ENCODE results near the gene TUBA3C.

The TUBA3C gene

GRCh38 chr13:19161308-19161707 lies 20.3 kb downstream of the TUBA3C start:
- no peak for DNase-seq (ENCODE audit: low read depth)

- DNase-seq (ENCODE audit: low read depth) = no peak
Observed at GRCh38 chr13:19159761-19160420, 21.7 kb downstream of the TUBA3C start.

GRCh38 chr13:19159181-19159580 lies 22.4 kb downstream of the TUBA3C start:
- DNase-seq (ENCODE audit: low read depth) = no peak

- DNase-seq (ENCODE audit: low read depth) = no peak
Observed at GRCh38 chr13:19158526-19159174, 23.0 kb downstream of the TUBA3C start.

GRCh38 chr13:19158006-19158405 lies 23.6 kb downstream of the TUBA3C start:
- no peak for DNase-seq (ENCODE audit: low read depth)

GRCh38 chr13:19157461-19157860 lies 24.2 kb downstream of the TUBA3C start:
- no peak for DNase-seq (ENCODE audit: low read depth)

- no peak for DNase-seq (ENCODE audit: low read depth)
Observed at GRCh38 chr13:19156013-19156825, 25.4 kb downstream of the TUBA3C start.

- no peak for DNase-seq (ENCODE audit: low read depth)
Observed at GRCh38 chr13:19155321-19155861, 26.2 kb downstream of the TUBA3C start.

GRCh38 chr13:19154843-19155242 lies 26.8 kb downstream of the TUBA3C start:
- no peak for DNase-seq (ENCODE audit: low read depth)

GRCh38 chr13:19153782-19154450 lies 27.7 kb downstream of the TUBA3C start:
- DNase-seq (ENCODE audit: low read depth) = no peak

- no peak for DNase-seq (ENCODE audit: low read depth)
Observed at GRCh38 chr13:19152403-19152802, 29.2 kb downstream of the TUBA3C start.

GRCh38 chr13:19151581-19152263 lies 29.9 kb downstream of the TUBA3C start:
- DNase-seq (ENCODE audit: low read depth) = no peak

GRCh38 chr13:19150712-19151228 lies 30.9 kb downstream of the TUBA3C start:
- no peak for DNase-seq (ENCODE audit: low read depth)

- no peak for DNase-seq (ENCODE audit: low read depth)
Observed at GRCh38 chr13:19150226-19150625, 31.4 kb downstream of the TUBA3C start.

- no peak for DNase-seq (ENCODE audit: low read depth)
Observed at GRCh38 chr13:19148561-19148960, 33.1 kb downstream of the TUBA3C start.

All from activated T-cell treated with anti-CD3 and anti-CD28 coated beads for 24 hours (primary cell).